A549 (cell line): ENCODE measurements around the gene SPTBN5.

Experiments
- CTCF ChIP-seq: fragments of >200 bp; sonication (Bioruptor Twin); formaldehyde crosslinking; IDR thresholded peaks from 3 replicates; pipeline ENCODE4 v1.5.1; 2016
- EHMT2 ChIP-seq: fragments of 200-600 bp; sonication (generic); IDR thresholded peaks from 2 replicates; pipeline ENCODE4 v1.6.1; 2016; ENCODE audit warnings: antibody characterized with exemption, low read depth, mild to moderate bottlenecking, moderate library complexity
- HMGXB4 ChIP-seq: fragments of 250-450 bp; sonication (Bioruptor Pico); IDR thresholded peaks from 2 replicates; pipeline ENCODE4 v1.5.0; 2021; ENCODE audit warnings: mild to moderate bottlenecking, moderate library complexity, borderline replicate concordance
- KDM1A ChIP-seq: fragments of 200-600 bp; sonication (generic); IDR thresholded peaks from 2 replicates; pipeline ENCODE4 v1.6.1; 2016; ENCODE audit warnings: low read depth, mild to moderate bottlenecking
- MAFK ChIP-seq: fragments of 450-650 bp; IDR thresholded peaks from 2 replicates; pipeline ENCODE4 v1.6.1; 2014; ENCODE audit not compliant: partially characterized antibody
- POLR2A ChIP-seq: IDR thresholded peaks from 2 replicates; pipeline ENCODE4 v1.6.1; 2012; ENCODE audit warnings: mild to moderate bottlenecking, low read length
- SMC3 ChIP-seq: fragments of >200 bp; sonication (Bioruptor Twin); formaldehyde crosslinking; IDR thresholded peaks from 3 replicates; pipeline ENCODE4 v1.6.1; 2018; ENCODE audit warnings: inconsistent platforms
- TF ChIP-seq, protein P1 (sequence below): fragments of 150-350 bp; IDR thresholded peaks from 2 replicates; pipeline ENCODE4 v1.6.1; 2014; ENCODE audit warnings: low read depth, mild to moderate bottlenecking, low read length
- TF ChIP-seq, protein P2 (sequence below): fragments of 450-650 bp; IDR thresholded peaks from 2 replicates; pipeline ENCODE4 v1.6.1; 2014; ENCODE audit warnings: antibody characterized with exemption

- TF ChIP-seq CTCF (no peak), KDM1A (no peak), EHMT2 (no peak), POLR2A (no peak), MAFK (no peak), HMGXB4 (no peak), SMC3 (no peak)
- TF ChIP-seq, protein P1, sequence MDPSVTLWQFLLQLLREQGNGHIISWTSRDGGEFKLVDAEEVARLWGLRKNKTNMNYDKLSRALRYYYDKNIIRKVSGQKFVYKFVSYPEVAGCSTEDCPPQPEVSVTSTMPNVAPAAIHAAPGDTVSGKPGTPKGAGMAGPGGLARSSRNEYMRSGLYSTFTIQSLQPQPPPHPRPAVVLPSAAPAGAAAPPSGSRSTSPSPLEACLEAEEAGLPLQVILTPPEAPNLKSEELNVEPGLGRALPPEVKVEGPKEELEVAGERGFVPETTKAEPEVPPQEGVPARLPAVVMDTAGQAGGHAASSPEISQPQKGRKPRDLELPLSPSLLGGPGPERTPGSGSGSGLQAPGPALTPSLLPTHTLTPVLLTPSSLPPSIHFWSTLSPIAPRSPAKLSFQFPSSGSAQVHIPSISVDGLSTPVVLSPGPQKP = no peak
- TF ChIP-seq, protein P2, sequence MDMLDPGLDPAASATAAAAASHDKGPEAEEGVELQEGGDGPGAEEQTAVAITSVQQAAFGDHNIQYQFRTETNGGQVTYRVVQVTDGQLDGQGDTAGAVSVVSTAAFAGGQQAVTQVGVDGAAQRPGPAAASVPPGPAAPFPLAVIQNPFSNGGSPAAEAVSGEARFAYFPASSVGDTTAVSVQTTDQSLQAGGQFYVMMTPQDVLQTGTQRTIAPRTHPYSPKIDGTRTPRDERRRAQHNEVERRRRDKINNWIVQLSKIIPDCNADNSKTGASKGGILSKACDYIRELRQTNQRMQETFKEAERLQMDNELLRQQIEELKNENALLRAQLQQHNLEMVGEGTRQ = no peak
These were observed 21.6 kb downstream of the SPTBN5 start for GRCh38 chr15:41872166-41872747.
